GM12874 (cell line): ENCODE data around the gene VPS54.

ENCODE experiments used
- TF ChIP-seq, protein P1 (sequence below): IDR thresholded peaks from 2 replicates; pipeline ENCODE4 v1.5.1; 2011; ENCODE audit warnings: low read depth, mild to moderate bottlenecking, control low read depth, low read length, moderate library complexity; ENCODE audit not compliant: insufficient read depth

Gene VPS54

GRCh38 chr2:64019083-64019974 is at the start of gene VPS54:
Gene VPS54, minus strand, starts transcription at chr2:64019428. Its CDS starts 35,429 bp downstream, at chr2:63983999.
- TF ChIP-seq, protein P1, sequence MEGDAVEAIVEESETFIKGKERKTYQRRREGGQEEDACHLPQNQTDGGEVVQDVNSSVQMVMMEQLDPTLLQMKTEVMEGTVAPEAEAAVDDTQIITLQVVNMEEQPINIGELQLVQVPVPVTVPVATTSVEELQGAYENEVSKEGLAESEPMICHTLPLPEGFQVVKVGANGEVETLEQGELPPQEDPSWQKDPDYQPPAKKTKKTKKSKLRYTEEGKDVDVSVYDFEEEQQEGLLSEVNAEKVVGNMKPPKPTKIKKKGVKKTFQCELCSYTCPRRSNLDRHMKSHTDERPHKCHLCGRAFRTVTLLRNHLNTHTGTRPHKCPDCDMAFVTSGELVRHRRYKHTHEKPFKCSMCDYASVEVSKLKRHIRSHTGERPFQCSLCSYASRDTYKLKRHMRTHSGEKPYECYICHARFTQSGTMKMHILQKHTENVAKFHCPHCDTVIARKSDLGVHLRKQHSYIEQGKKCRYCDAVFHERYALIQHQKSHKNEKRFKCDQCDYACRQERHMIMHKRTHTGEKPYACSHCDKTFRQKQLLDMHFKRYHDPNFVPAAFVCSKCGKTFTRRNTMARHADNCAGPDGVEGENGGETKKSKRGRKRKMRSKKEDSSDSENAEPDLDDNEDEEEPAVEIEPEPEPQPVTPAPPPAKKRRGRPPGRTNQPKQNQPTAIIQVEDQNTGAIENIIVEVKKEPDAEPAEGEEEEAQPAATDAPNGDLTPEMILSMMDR: no peak

- TF ChIP-seq, protein P1: no peak
Measured at GRCh38 chr2:64067326-64067725, 48.1 kb upstream of the VPS54 start.

DNA sequence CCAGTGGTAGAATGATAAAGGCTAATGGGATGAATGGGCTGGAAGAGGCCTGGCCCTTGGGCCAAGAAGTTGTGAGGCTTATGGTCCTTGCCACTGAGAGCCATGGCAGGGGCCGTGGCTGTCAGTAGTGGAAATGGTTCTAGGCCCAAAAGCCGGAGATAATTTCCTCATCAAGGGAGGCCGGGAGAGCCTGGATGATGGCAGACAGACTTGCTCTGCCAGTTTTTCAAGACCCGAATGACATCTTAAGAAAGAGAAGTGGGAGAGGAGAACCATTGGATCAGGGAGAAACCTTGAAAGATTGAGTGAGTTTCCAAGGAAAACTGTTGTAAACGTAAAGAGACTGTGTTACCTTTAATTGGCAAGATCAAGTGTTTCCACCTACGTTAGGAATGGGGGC is 46.3 kb upstream of the VPS54 start:
- TF ChIP-seq, protein P1: no peak

- TF ChIP-seq, protein P1: no peak
Measured at GRCh38 chr2:64063924-64064331, 44.7 kb upstream of the VPS54 start.

- TF ChIP-seq, protein P1: no peak
Measured at GRCh38 chr2:64063454-64063853, 44.2 kb upstream of the VPS54 start.

GRCh38 chr2:64062840-64063239 is 43.6 kb upstream of the VPS54 start:
- TF ChIP-seq, protein P1: no peak

- TF ChIP-seq, protein P1: no peak
Measured at GRCh38 chr2:64059270-64059669, 40.0 kb upstream of the VPS54 start.
